Measurements from ENCODE around the gene DOCK8.

GRCh38 chr9:304106-304505 is 89.4 kb downstream of the DOCK8 start:
- TF ChIP-seq, protein P1, sequence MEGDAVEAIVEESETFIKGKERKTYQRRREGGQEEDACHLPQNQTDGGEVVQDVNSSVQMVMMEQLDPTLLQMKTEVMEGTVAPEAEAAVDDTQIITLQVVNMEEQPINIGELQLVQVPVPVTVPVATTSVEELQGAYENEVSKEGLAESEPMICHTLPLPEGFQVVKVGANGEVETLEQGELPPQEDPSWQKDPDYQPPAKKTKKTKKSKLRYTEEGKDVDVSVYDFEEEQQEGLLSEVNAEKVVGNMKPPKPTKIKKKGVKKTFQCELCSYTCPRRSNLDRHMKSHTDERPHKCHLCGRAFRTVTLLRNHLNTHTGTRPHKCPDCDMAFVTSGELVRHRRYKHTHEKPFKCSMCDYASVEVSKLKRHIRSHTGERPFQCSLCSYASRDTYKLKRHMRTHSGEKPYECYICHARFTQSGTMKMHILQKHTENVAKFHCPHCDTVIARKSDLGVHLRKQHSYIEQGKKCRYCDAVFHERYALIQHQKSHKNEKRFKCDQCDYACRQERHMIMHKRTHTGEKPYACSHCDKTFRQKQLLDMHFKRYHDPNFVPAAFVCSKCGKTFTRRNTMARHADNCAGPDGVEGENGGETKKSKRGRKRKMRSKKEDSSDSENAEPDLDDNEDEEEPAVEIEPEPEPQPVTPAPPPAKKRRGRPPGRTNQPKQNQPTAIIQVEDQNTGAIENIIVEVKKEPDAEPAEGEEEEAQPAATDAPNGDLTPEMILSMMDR (IDR thresholded peaks at IDR 0.05), result no peak
- no peak for TF ChIP-seq POLR2A (IDR thresholded peaks at IDR 0.05)

Measured in uterus (tissue), 2 donors.